ENCODE data around the gene PHC3. TPM values are rescaled to one million over a fixed set of nuclear protein-coding genes. Genes with fewer than 3 reads are reported as not detected.
A peak's percentile ranks its signal among the peaks of the same experiment; 100 is the strongest.

PHC3 gene
- polyA plus RNA-seq, 1 donor (not counting 4 experiments of a cell fraction or from before 2014, with no cell fraction given) = 32.2 TPM

GRCh38 chr3:170038434-170039110 lies 143.0 kb downstream of the PHC3 start:
- dilution Hi-C loops (cut with MboI; ENCODE audit: extremely low pct_ligation_motif_present, low sequenced_read_pairs) = no loop called here
- H3K27ac ChIP-seq (ENCODE audit: control insufficient read depth, insufficient read depth, low read length) = no peak overlapping the region

More at GRCh38 chr3:170038434-170039110, 143.0 kb downstream of the PHC3 start:
- Histone ChIP-seq H2AFZ (ENCODE audit: control insufficient read depth, low read length) (peak overlapping the region; percentile 22), H3K4me2 (ENCODE audit: control insufficient read depth, extremely low read depth, insufficient read depth, low read depth, low read length) (peak overlapping the region; percentile 77), H4K20me1 (ENCODE audit: control insufficient read depth, extremely low read depth, insufficient read depth, low read length) (no peaks in the 10 kb centered on the region), H3K27me3 (ENCODE audit: control insufficient read depth, extremely low read depth, insufficient read depth, low read length) (peaks cover 31% of the 10 kb centered on the region), H3K9me3 (ENCODE audit: control insufficient read depth, low read depth, low read length) (no peaks in the 10 kb centered on the region), H3K9ac (ENCODE audit: control insufficient read depth, extremely low read depth, insufficient read depth, low read length) (no peak overlapping the region), H3K36me3 (ENCODE audit: control insufficient read depth in 2 of 2, extremely low read depth in 1 of 2, insufficient read depth in 2 of 2, low read length in 2 of 2) (no peaks in the 10 kb centered on the region), H3K79me2 (ENCODE audit: control insufficient read depth, insufficient read depth, low read length) (no peaks in the 10 kb centered on the region), H3K4me1 (ENCODE audit: control insufficient read depth, extremely low read depth, insufficient read depth, low read length) (peaks cover 8% of the 10 kb centered on the region), H3K4me3 (ENCODE audit: control insufficient read depth in 2 of 3, extremely low read depth in 1 of 3, insufficient read depth in 2 of 3, low read depth in 1 of 3, low read length in 3 of 3) (peak overlapping the region; percentile 30 to 56 (median 46)), H3K9me1 (ENCODE audit: control insufficient read depth, extremely low read depth, insufficient read depth, low read length) (no peaks in the 10 kb centered on the region)
- FAIRE-seq (no peak), DNase-seq (ENCODE audit: low read depth, low spot score) (no peak)
- TF ChIP-seq EZH2 (IDR thresholded peaks at IDR 0.05; ENCODE audit: low read length) (peak; percentile 82), CTCF (optimal IDR thresholded peaks at IDR 0.05 in 1 of 3, IDR thresholded peaks at IDR 0.05 in 1 of 3, conservative IDR thresholded peaks at IDR 0.05 in 1 of 3; ENCODE audit: extremely low read depth in 1 of 3, insufficient read depth in 2 of 3, low read length in 3 of 3) (no peak)

Small RNA genes lying within 50 kb of the gene (small RNA-seq; reads per million reads assigned to genes)
- gene RNU4-38P (ENCODE audit: insufficient read length in 3 of 3, low read depth in 3 of 3, low replicate concordance in 1 of 3) (0 reads per million in 3 experiments), gene RNU6-315P (ENCODE audit: insufficient read length in 3 of 3, low read depth in 3 of 3, low replicate concordance in 1 of 3) (0 reads per million in 3 experiments)

Other genes starting within 250 kb of the PHC3 start
- 63.3 to 66.7 TPM (median 66.1 TPM) in 3 replicates for gene SEC62, start 214.9 kb downstream of the PHC3 start, polyA plus RNA-seq
- 0.12 to 0.29 TPM (median 0.22 TPM) in 3 replicates for gene GPR160, start 143.7 kb downstream of the PHC3 start, polyA plus RNA-seq
- gene PRKCI, start 40.7 kb upstream of the PHC3 start, polyA plus RNA-seq = 34.9 to 53.5 TPM (median 35.9 TPM) in 3 replicates
- 10.6 to 13.7 TPM (median 11.0 TPM) in 3 replicates for gene SKIL, start 176.0 kb upstream of the PHC3 start, polyA plus RNA-seq
- 0.12 to 0.23 TPM (median 0.14 TPM) in 3 replicates for gene CLDN11, start 237.1 kb upstream of the PHC3 start, polyA plus RNA-seq

All from keratinocyte (primary cell).